ENCODE results near the gene MZB1. TPM values are rescaled to one million over a fixed set of nuclear protein-coding genes. Genes with fewer than 3 reads are reported as not detected.

MZB1 gene
- total and polyA plus RNA-seq, 4 donors, result 1.8 to 23.7 (median 1.8) TPM

DNA sequence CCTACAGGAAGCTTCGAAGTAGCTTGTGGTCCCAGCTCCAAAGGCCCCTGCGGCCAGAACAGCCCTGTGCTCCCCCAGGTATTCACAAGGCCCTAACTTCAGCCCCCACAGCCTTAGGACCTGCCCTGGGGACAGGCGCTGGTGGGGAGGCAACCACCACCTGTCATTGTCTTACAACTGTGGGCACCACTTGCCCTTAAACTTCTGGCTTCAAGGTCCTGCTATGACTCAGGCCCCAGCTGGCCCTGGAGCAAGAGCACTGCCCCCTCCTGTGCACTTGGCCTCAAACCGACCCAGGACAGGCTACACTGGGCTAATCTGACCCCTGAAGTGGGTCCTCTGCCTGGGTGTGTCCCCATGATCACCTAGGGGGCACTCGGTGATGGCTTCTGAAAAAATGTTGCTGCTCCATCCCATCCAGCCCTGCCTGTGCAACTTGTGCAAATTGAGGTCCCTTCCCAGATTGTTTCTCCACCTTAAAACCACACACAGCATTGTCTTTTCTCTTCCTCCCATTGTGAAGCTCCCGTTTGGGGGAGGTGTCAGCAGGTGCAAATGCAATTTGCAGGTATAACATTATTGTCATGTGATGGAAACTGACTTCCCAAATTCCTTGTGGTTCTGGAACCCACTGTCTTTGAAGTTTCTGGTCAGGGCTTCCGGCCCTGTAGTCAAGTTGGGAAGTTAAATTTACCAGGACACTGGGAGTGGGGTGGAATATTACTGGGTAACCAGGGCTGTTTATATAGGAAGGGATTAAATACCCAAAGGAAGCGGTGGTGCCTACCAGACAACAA is 6.3 kb upstream of the MZB1 start (continued):
- TF ChIP-seq, protein P1, sequence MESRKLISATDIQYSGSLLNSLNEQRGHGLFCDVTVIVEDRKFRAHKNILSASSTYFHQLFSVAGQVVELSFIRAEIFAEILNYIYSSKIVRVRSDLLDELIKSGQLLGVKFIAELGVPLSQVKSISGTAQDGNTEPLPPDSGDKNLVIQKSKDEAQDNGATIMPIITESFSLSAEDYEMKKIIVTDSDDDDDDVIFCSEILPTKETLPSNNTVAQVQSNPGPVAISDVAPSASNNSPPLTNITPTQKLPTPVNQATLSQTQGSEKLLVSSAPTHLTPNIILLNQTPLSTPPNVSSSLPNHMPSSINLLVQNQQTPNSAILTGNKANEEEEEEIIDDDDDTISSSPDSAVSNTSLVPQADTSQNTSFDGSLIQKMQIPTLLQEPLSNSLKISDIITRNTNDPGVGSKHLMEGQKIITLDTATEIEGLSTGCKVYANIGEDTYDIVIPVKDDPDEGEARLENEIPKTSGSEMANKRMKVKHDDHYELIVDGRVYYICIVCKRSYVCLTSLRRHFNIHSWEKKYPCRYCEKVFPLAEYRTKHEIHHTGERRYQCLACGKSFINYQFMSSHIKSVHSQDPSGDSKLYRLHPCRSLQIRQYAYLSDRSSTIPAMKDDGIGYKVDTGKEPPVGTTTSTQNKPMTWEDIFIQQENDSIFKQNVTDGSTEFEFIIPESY (IDR thresholded peaks at IDR 0.05), result no peak
- TF ChIP-seq FOXA1 (IDR thresholded peaks at IDR 0.05) (no peak), RXRA (IDR thresholded peaks at IDR 0.05) (no peak), FOXA2 (IDR thresholded peaks at IDR 0.05) (no peak), YY1 (IDR thresholded peaks at IDR 0.05) (no peak)

DNA sequence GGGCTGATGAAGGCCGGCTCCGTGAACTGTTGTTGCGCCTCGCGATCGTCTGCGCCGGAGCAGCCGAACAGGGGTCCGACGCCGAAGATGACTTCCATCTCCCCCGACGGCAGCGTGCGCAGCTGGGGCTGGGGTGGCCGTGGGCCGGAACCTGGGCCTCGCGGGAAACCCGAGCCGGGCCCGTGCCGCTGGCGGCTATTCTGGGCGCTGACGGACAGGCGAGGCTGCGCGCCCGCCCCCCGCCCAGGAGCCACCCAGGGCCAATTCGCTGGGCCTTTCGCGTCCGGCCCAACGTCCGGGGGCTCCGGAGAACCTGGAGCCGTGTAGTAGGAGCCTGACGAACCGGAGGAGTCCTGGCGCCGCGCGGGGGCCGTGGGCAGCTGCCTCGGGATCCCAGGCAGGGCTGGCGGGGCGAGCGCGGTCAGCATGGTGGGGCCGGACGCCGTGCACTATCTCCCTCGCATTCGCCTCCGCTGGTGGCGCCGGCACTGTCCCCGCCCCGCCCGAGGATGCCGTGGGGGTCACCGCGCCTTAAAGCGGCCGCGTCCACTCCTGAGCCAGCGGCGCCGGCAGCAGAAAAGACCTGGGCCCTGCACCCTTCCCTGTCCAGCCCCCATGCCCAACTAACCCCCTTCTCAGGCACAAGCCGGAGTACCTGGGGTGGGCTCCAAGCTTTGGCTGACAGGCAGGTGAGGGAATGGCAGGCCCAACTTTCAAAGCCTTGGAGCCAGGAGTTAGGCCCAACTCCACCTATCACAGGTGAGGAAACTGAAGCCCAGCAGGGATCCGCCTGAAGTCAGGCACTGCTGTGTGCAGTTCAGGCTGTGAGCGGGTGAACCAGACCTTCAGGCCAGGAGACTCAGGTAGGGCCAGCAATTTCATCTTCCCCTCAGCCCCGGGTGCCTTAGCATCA is 5.2 kb upstream of the MZB1 start, which contains the start of gene PROB1:
Gene PROB1 (minus strand): TSS at position 451 of the 913 bp plus-strand sequence. CDS start 23 bp downstream, at position 428.
- no peak for TF ChIP-seq SP1 (IDR thresholded peaks at IDR 0.05)
- TF ChIP-seq, protein P2, sequence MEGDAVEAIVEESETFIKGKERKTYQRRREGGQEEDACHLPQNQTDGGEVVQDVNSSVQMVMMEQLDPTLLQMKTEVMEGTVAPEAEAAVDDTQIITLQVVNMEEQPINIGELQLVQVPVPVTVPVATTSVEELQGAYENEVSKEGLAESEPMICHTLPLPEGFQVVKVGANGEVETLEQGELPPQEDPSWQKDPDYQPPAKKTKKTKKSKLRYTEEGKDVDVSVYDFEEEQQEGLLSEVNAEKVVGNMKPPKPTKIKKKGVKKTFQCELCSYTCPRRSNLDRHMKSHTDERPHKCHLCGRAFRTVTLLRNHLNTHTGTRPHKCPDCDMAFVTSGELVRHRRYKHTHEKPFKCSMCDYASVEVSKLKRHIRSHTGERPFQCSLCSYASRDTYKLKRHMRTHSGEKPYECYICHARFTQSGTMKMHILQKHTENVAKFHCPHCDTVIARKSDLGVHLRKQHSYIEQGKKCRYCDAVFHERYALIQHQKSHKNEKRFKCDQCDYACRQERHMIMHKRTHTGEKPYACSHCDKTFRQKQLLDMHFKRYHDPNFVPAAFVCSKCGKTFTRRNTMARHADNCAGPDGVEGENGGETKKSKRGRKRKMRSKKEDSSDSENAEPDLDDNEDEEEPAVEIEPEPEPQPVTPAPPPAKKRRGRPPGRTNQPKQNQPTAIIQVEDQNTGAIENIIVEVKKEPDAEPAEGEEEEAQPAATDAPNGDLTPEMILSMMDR (IDR thresholded peaks at IDR 0.05; ENCODE audit: low read depth, low read length, missing input control), result no peak
- no peak for TF ChIP-seq FOXA2 (IDR thresholded peaks at IDR 0.05)
- TF ChIP-seq HNF4G (IDR thresholded peaks at IDR 0.05), result no peak
- TF ChIP-seq HNF4A (conservative IDR thresholded peaks at IDR 0.05), result no peak
- TF ChIP-seq GABPA (IDR thresholded peaks at IDR 0.05 in 1 of 2, conservative IDR thresholded peaks at IDR 0.05 in 1 of 2), result no peak
- TF ChIP-seq, protein P1 (IDR thresholded peaks at IDR 0.05), result no peak
- no peak for TF ChIP-seq YY1 (IDR thresholded peaks at IDR 0.05)
- peak within 1 kb of the TSS; percentile 16 to 59 (median 42) for H3K4me3 ChIP-seq (ENCODE audit: low read depth in 1 of 3, low read length in 3 of 3)
- H3K36me3 ChIP-seq (ENCODE audit: control insufficient read depth in 4 of 4, insufficient read depth in 3 of 4, low read depth in 1 of 4, low read length in 3 of 4), result peaks cover 0 to 1% (median 0%) of the 10 kb centered on the region in 4 donors
- no peak for DNase-seq (ENCODE audit: low spot score)
- H3K27ac ChIP-seq (ENCODE audit: low read depth in 1 of 2, low read length in 2 of 2), result peak within 1 kb of the TSS; percentile 65 to 69
- H3K9ac ChIP-seq (ENCODE audit: low read depth in 1 of 2, low read length in 2 of 2), result no peak within 1 kb of the TSS
- peaks cover 0 to 3% (median 0%) of the 10 kb centered on the region in 4 donors for H3K27me3 ChIP-seq (ENCODE audit: control insufficient read depth in 4 of 4, insufficient read depth in 4 of 4, low read length in 3 of 4)
- peaks cover 9 to 19% (median 17%) of the 10 kb centered on the region in 4 donors for H3K4me1 ChIP-seq (ENCODE audit: control insufficient read depth in 4 of 4, insufficient read depth in 4 of 4, low read length in 3 of 4)
- no peaks in the 10 kb centered on the region for H3K9me3 ChIP-seq (ENCODE audit: control insufficient read depth in 4 of 4, low read length in 3 of 4)
- WGBS, result 36% methylated on average over 76 of the region's 76 CpGs
